HG03135 (cell line): ENCODE measurements around the gene UFSP2.
"Not testable (repeated sequence)": the region's sequence is repeated elsewhere in the genome, so short reads cannot be mapped to it uniquely, and the experiment has no call there.

Experiments used
- ATAC-seq: cut with Tn5 transposase; IDR thresholded peaks from one replicate; pipeline ENCODE4 v1.9.1; 2021; ENCODE audit warnings: mild to moderate bottlenecking, moderate library complexity; ENCODE audit not compliant: unreplicated experiment

The UFSP2 gene

GRCh38 chr4:185384930-185385331 is 40.8 kb downstream of the UFSP2 start:
- no peak for ATAC-seq

GRCh38 chr4:185384061-185384460 is 41.7 kb downstream of the UFSP2 start:
- no peak for ATAC-seq

- no peak for ATAC-seq
Measured at GRCh38 chr4:185383451-185383850, 42.3 kb downstream of the UFSP2 start.

GRCh38 chr4:185382754-185383153 is 43.0 kb downstream of the UFSP2 start:
- ATAC-seq, result no peak

GRCh38 chr4:185381288-185382196 is 44.2 kb downstream of the UFSP2 start:
- ATAC-seq, result no peak

- no peak for ATAC-seq
Measured at GRCh38 chr4:185380320-185380719, 45.4 kb downstream of the UFSP2 start.

GRCh38 chr4:185379326-185380295 is 46.2 kb downstream of the UFSP2 start:
- ATAC-seq, result no peak

- ATAC-seq, result no peak
Measured at GRCh38 chr4:185378264-185378663, 47.5 kb downstream of the UFSP2 start.

- ATAC-seq, result no peak
Measured at GRCh38 chr4:185374573-185374972, 51.2 kb downstream of the UFSP2 start.

- no peak for ATAC-seq
Measured at GRCh38 chr4:185374027-185374426, 51.7 kb downstream of the UFSP2 start.

- no peak for ATAC-seq
Measured at GRCh38 chr4:185371702-185372101, 54.1 kb downstream of the UFSP2 start.

- no peak for ATAC-seq
Measured at GRCh38 chr4:185370268-185370949, 55.4 kb downstream of the UFSP2 start.

GRCh38 chr4:185369731-185370130 is 56.0 kb downstream of the UFSP2 start:
- ATAC-seq, result no peak

- ATAC-seq, result no peak
Measured at GRCh38 chr4:185364886-185365285, 60.9 kb downstream of the UFSP2 start.

- no peak for ATAC-seq
Measured at GRCh38 chr4:185363251-185363650, 62.5 kb downstream of the UFSP2 start.

- not testable (repeated sequence) for ATAC-seq
Measured at GRCh38 chr4:185362570-185362969, 63.2 kb downstream of the UFSP2 start.

GRCh38 chr4:185361872-185362271 is 63.9 kb downstream of the UFSP2 start:
- ATAC-seq, result no peak

- ATAC-seq, result no peak
Measured at GRCh38 chr4:185359767-185360446, 65.9 kb downstream of the UFSP2 start.

- no peak for ATAC-seq
Measured at GRCh38 chr4:185358959-185359358, 66.8 kb downstream of the UFSP2 start.

- ATAC-seq, result no peak
Measured at GRCh38 chr4:185358514-185358913, 67.2 kb downstream of the UFSP2 start.
